Activated naive CD8-positive, alpha-beta T cell treated with anti-CD3 and anti-CD28 coated beads, Interleukin-2, amount 50 U/mL, for 16 hours (primary cell): Measurements from ENCODE around the gene CD300LF.

Source experiments
- DNase-seq: peaks from one replicate; pipeline ENCODE4 v3.0.0-alpha.2; 2020; ENCODE audit warnings: low read depth, low spot score

Gene CD300LF

GRCh38 chr17:74729866-74730265 lies 17.1 kb upstream of the CD300LF start:
- no peak for DNase-seq

- DNase-seq: no peak
Observed at GRCh38 chr17:74729368-74729767, 16.6 kb upstream of the CD300LF start.

GRCh38 chr17:74728702-74729075 lies 16.0 kb upstream of the CD300LF start:
- DNase-seq: no peak

GRCh38 chr17:74728033-74728701 lies 15.4 kb upstream of the CD300LF start:
- no peak for DNase-seq

- no peak for DNase-seq
Observed at GRCh38 chr17:74725111-74725510, 12.4 kb upstream of the CD300LF start.

GRCh38 chr17:74723891-74724290 lies 11.2 kb upstream of the CD300LF start:
- no peak for DNase-seq

GRCh38 chr17:74722782-74723181 lies 10.1 kb upstream of the CD300LF start:
- no peak for DNase-seq

- no peak for DNase-seq
Observed at GRCh38 chr17:74720506-74720905, 7.8 kb upstream of the CD300LF start.

GRCh38 chr17:74715144-74715543 lies 2.4 kb upstream of the CD300LF start:
- no peak for DNase-seq

- no peak for DNase-seq
Observed at GRCh38 chr17:74713171-74713755, 540 bp upstream of the CD300LF start.

- DNase-seq: no peak
Observed at GRCh38 chr17:74712301-74712700, 422 bp downstream of the CD300LF start.

GRCh38 chr17:74711058-74711824 lies 1.5 kb downstream of the CD300LF start:
- no peak for DNase-seq

- DNase-seq: no peak
Observed at GRCh38 chr17:74704544-74704943, 8.2 kb downstream of the CD300LF start.

GRCh38 chr17:74703311-74703710 lies 9.4 kb downstream of the CD300LF start:
- DNase-seq: no peak

- DNase-seq: no peak
Observed at GRCh38 chr17:74702116-74702871, 10.4 kb downstream of the CD300LF start.

GRCh38 chr17:74699236-74699635 lies 13.5 kb downstream of the CD300LF start:
- DNase-seq: no peak

GRCh38 chr17:74698069-74698468 lies 14.7 kb downstream of the CD300LF start:
- no peak for DNase-seq

GRCh38 chr17:74697515-74697914 lies 15.2 kb downstream of the CD300LF start:
- DNase-seq: no peak

- DNase-seq: no peak
Observed at GRCh38 chr17:74695629-74696028, 17.1 kb downstream of the CD300LF start.

- no peak for DNase-seq
Observed at GRCh38 chr17:74694081-74694480, 18.6 kb downstream of the CD300LF start.

- no peak for DNase-seq
Observed at GRCh38 chr17:74691151-74691550, 21.6 kb downstream of the CD300LF start.

- no peak for DNase-seq
Observed at GRCh38 chr17:74690409-74690825, 22.3 kb downstream of the CD300LF start.
